HG03520 (cell line): ENCODE data around the gene POC1B.

Experiments
- ATAC-seq: cut with Tn5 transposase; IDR thresholded peaks from one replicate; pipeline ENCODE4 v1.9.1; 2021; ENCODE audit warnings: mild to moderate bottlenecking, moderate library complexity; ENCODE audit not compliant: unreplicated experiment

POC1B gene

DNA sequence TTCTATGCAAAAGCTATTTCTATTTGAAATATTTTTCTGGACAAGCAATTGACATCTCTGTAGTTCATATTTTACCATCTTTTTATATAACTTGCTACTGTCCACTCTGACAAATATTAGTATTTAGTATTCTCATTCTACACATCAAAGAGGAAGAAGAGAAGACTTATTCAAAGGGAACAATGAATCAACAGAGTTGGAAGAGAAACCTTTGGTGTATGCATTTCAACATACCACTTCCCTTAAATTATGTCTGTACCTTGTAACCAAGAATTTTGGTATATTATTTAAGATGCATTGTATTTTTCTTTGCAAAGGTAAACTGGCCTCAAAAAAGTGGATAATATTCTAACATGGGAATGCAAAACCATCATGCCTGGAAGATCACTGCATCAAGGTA, 101.5 kb downstream of the POC1B start:
- no peak for ATAC-seq

DNA sequence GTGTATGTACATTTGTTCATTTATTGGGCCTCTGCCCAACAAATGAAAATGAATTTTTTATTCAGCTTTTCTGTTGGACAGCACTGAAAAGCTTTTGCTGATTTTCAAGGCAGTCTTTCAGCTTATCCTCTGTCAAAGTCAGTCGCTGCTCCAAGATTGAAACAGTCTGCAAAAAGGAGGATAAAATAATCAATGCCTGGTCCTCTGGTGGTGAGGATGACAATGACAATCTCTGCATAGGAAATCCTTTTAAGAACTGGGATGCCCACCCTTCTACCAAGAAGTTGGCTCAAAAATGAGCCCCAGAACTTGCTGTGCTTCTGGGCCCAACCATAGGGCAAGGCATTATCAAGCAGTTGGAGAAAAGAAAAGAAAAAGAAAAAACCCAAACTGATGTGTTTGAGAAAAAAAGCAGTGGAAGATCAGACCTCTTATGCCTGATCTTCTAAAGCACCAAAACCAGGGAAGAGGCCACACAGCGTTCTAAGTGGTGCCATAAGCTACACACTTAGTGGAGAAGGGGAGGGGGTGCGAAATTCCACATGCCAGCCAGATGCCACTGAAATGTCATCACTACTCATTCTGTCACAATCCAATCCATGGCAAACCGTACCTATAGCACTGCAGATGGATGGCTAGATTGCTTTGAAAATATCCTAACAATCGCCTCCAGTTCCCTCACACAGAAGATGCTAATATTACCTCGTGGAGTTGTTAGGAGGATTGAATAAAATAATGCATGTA, 104.6 kb downstream of the POC1B start:
- ATAC-seq: no peak

GRCh38 chr12:89418228-89418910, 107.5 kb downstream of the POC1B start:
- ATAC-seq: no peak

GRCh38 chr12:89417246-89417977, 108.4 kb downstream of the POC1B start:
- ATAC-seq: no peak

- ATAC-seq: no peak
Measured at GRCh38 chr12:89416049-89416792, 109.6 kb downstream of the POC1B start.

DNA sequence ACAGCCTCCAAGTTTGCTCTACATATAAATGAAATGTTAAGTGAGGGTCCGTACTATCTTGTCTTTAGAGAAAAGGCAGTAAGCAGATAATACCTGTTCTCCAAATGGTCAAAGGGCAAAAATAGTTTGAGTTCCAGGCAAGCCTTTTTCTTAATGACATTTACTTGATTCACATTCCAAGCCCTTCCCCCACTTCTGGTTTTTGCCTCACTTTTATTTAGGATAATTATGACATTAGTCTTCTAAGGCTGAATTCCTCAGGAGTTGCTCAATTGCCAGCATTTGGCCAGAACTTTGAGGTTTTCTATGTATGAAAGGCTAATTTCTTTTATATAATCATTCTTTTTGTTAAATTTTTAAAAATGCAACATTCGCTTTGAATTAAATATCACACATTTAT, 111.0 kb downstream of the POC1B start:
- ATAC-seq: no peak

GRCh38 chr12:89414322-89414721, 111.5 kb downstream of the POC1B start:
- no peak for ATAC-seq

- ATAC-seq: no peak
Measured at GRCh38 chr12:89413234-89413633, 112.6 kb downstream of the POC1B start.

DNA sequence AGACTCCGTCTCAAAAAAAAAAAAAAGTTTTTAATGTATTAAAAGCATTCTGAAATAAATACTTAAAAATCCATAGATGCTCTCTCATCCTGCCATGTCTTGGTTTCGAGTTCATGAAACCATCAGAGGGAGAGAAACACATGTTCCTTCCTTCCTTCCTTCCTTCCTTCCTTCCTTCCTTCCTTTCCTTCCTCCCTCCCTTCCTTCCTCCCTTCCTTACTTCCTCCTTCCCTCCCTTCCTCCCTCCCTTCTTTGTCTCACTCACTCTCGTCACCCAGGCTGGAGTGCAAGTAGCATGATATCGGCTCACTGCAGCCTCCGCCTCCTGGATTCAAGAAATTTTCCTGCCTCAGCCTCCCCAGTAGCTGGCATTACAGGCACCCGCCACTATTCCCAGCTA, 113.2 kb downstream of the POC1B start:
- no peak for ATAC-seq

GRCh38 chr12:89411846-89412245, 114.0 kb downstream of the POC1B start:
- no peak for ATAC-seq

DNA sequence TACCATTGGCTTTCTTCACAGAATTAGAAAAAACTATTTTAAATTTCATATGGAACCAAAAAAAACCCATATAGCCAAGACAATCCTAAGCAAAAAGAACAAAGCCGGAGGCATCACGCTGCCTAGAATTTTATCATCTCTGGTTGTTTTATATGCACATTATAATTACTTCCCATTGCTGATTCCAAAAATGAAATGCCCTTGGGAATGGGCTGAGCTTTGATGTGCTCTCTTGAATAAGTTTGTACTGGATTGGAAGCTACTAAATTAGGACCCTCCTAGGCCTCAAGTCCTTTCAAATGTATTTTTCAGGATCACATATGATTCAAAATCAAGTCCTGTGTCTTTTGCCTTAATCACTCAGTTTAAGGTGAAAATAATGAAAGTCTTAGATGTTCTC, 114.6 kb downstream of the POC1B start:
- ATAC-seq: no peak

DNA sequence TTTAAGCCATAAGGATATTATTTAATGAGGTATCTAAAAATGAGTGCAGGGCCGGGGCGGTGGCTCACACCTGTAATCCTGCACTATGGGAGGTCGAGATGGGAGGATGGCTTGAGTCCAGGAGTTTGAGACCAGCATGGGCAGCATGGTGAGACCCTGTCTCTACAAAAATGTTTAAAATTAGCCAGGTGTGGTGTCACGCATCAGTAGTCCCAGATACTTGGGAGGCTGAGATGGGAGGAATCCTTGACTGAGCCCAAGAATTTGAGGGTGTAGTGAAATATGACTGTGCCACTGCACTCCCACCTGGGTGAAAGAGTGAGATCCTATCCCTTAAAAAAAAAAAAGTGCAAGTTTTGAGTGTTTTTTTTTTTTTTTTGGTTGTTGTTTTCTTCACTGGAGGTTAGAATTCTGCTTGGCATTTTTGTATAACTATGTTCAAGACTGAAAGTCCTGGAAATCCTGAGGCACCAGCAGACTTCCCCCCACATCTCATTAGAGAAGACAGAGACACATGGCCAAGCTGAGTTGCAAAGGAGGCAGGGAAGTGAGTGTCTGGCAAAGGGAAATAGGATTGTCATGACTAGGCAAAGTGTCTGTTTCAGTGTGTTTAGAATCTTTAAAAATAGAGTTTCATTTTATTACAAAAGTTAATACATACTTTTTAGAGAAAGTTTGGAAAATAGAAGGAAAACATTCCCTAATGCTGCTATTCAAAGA, 120.1 kb downstream of the POC1B start:
- ATAC-seq: no peak

- no peak for ATAC-seq
Measured at GRCh38 chr12:89401433-89402058, 124.3 kb downstream of the POC1B start.

- ATAC-seq: no peak
Measured at GRCh38 chr12:89400415-89400814, 125.4 kb downstream of the POC1B start.

DNA sequence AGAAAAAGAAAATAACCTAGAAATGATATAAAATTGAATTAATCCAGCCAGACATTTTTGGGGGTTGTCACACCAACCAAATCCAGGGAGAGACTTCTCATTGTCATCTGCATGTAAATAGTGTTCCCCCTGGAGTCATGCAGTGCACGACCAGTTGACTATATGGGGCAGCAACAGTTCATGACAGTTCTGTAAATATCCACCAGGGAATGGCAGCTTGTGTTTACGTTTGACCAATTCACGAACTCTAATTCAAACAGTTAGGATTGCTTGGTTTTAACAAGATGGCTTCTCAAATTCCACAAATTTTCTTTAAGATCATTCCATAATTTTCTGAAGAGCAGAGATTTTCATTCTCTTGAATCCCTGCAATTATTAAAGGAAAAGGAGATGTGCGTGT, 130.1 kb downstream of the POC1B start:
- ATAC-seq: no peak

DNA sequence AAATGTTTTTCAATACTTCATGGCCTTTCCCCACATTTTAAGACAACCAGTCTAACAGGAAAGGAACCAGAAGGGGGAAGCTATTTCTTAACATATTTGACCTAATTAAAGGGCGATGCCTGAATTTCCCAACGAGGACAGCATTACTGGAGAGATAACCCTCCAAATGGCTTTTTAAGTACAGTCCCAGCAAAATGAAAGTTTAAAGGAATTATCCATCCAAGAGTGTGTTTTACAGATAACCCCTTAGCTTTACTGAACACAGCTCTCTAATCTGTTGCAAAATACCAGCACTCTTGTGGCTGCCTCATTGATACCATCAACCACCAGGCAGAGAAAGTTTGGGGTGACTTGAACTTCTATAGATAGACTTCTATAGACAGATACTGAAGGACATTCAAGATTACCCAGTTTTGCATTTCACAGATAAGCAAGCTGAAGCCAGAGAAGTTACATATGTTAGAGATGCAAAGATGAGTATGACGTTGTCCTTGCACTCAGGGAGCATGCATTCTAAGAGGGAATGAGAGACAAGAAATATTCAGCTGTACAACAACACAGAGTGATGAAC, 132.2 kb downstream of the POC1B start:
- ATAC-seq: no peak

GRCh38 chr12:89392391-89392790, 133.5 kb downstream of the POC1B start:
- ATAC-seq: no peak

DNA sequence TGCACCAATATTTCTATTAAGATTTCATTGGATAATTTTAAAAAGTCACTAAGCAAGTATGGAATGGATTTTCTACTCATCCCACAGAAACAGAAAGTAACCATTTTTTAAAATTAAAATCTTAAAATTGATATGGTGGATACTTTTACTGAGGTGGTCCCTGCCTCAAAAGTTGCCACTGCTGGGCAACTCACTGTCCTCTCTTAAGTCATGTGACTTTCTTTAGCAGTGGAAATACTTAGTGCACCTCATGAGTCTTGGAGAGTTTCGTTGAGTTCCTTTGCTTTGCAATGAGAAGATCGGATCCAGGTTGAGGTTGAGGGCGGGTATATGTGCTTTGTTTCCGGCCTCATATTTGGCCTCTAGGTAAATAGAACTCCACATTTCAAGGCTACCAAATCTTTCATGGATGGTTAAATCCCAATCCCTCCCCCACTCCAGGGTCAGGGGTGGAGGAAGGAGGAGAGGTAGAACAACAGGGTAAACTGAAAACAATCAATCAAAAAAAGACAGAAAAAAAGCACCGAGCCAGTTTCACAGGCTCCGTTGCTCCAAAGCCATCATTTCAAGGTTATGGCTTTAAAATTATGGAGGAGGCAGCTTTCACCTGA, 134.0 kb downstream of the POC1B start:
- no peak for ATAC-seq
